PC-9 (cell line): ENCODE measurements around the gene SERPING1.

Source experiments
- EZH2 ChIP-seq: fragments of 200-600 bp; sonication (generic); IDR thresholded peaks from 2 replicates; pipeline ENCODE4 v1.8.0; 2017; ENCODE audit warnings: antibody characterized with exemption, low read depth
- TF ChIP-seq, protein P1 (sequence below): fragments of 200-600 bp; sonication (generic); conservative IDR thresholded peaks from 2 replicates; pipeline ENCODE4 v1.6.1; 2017; ENCODE audit warnings: mixed run types, antibody characterized with exemption, mild to moderate bottlenecking, moderate library complexity

DNA sequence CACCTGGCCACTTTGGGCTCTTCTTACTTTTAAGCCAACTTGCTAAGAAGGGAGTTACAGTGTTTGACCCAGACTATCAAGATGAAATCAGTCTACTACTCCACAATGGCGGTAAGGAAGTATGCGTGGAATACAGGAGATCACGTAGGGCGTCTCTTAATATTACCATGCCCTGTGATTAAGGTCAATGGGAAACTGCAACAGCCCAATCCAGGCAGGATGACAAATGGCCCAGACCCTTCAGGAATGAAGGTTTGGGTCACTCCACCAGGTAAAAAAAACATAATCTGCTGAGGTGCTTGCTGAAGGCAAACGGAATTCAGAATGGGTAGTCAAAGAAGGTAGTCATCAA lies 53.2 kb downstream of the SERPING1 start:
- TF ChIP-seq, protein P1, sequence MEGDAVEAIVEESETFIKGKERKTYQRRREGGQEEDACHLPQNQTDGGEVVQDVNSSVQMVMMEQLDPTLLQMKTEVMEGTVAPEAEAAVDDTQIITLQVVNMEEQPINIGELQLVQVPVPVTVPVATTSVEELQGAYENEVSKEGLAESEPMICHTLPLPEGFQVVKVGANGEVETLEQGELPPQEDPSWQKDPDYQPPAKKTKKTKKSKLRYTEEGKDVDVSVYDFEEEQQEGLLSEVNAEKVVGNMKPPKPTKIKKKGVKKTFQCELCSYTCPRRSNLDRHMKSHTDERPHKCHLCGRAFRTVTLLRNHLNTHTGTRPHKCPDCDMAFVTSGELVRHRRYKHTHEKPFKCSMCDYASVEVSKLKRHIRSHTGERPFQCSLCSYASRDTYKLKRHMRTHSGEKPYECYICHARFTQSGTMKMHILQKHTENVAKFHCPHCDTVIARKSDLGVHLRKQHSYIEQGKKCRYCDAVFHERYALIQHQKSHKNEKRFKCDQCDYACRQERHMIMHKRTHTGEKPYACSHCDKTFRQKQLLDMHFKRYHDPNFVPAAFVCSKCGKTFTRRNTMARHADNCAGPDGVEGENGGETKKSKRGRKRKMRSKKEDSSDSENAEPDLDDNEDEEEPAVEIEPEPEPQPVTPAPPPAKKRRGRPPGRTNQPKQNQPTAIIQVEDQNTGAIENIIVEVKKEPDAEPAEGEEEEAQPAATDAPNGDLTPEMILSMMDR: no peak
- no peak for TF ChIP-seq EZH2
